ENCODE results near the gene PRKRIP1. TPM values are rescaled to one million over a fixed set of nuclear protein-coding genes. Genes with fewer than 3 reads are reported as not detected.
A peak's percentile ranks its signal among the peaks of the same experiment; 100 is the strongest.

PRKRIP1 gene
- total and polyA plus RNA-seq, 2 donors (not counting 1 experiment from before 2014, with no cell fraction given): 13.8 to 16.3 TPM

DNA sequence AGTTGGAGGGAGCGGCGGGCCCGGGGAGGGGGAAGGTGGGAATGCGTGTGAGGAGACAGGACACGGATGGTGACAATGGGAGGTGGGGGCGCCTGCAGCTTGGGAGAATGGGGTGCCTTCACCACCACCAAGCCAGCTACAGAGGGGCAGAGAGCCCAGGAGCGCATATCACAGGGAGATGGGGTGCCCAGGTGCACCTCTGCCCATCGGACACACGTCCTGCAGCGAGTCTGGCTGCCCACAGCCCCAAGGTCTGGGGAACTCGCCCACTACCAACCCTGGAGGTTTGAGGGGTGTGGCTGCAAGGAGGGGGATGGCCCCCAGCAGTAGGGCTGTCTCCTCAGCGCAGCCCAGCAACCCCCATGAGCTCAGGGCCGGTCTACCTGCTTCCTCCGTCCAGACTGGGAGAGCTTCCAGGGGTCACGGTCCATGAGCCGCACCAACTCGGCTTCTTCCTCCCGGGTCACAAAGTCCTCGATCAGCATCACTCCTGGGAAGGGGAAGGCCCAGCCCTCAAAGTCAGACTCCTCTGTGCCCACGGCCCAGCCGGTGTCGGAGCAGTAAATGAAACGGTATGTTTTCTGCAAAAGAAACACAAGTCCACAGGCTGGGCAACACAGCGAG lies 63.2 kb downstream of the PRKRIP1 start:
- Histone ChIP-seq H2AFZ (ENCODE audit: low read length) (no peak overlapping the region), H3K4me2 (ENCODE audit: extremely low read depth, insufficient read depth, low read length) (no peak overlapping the region), H3K27ac (ENCODE audit: insufficient read depth, low read length) (no peak overlapping the region), H4K20me1 (ENCODE audit: control insufficient read depth, extremely low read depth, insufficient read depth, low read length) (no peaks in the 10 kb centered on the region), H3K27me3 (ENCODE audit: control insufficient read depth, insufficient read depth, low read length) (no peaks in the 10 kb centered on the region), H3K9ac (ENCODE audit: insufficient read depth, low read length) (no peak overlapping the region), H3K4me1 (ENCODE audit: control insufficient read depth, extremely low read depth, insufficient read depth, low read length) (peaks cover 4% of the 10 kb centered on the region), H3K36me3 (ENCODE audit: control insufficient read depth, insufficient read depth, low read length) (peaks cover 6% of the 10 kb centered on the region), H3K9me3 (ENCODE audit: control insufficient read depth, insufficient read depth, low read depth, low read length) (no peaks in the 10 kb centered on the region), H3K4me3 (replicated peaks in 1 of 4; ENCODE audit: control extremely low read depth in 1 of 4, insufficient read depth in 1 of 4, low read depth in 3 of 4, low read length in 4 of 4) (no peak overlapping the region), H3K79me2 (ENCODE audit: control insufficient read depth, insufficient read depth, low read length) (peaks cover 11% of the 10 kb centered on the region)
- TF ChIP-seq CTCF (conservative IDR thresholded peaks at IDR 0.05 in 1 of 2, IDR thresholded peaks at IDR 0.05 in 1 of 2; ENCODE audit: low read depth in 1 of 2, low read length in 2 of 2) (no peak), EZH2 (IDR thresholded peaks at IDR 0.05; ENCODE audit: low read length, missing control alignments) (no peak)
- no peak for DNase-seq (ENCODE audit: low read depth in 2 of 2)

DNA sequence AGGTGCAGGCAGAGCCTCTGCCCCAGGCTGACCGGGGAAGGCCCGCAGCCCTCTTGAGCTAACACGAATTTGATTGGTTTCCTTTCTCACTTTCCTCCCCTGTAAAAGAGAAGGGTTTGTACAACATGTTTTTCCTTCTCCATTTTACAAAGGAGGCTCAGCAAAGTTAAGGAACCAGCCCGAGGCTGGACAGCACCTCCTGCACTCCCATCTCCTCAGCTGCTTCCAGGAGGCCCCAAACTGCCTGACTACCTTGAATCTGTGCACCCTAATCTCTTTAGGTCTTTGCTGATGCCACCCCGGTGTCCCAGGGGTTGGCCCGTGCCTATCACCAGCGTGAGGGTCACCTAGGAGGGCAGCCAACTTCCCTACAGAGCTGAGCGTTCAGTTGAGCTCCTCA lies 64.3 kb downstream of the PRKRIP1 start:
- Histone ChIP-seq H3K4me3 (replicated peaks in 1 of 4; ENCODE audit: control extremely low read depth in 1 of 4, insufficient read depth in 1 of 4, low read depth in 3 of 4, low read length in 4 of 4) (no peak overlapping the region), H3K4me1 (ENCODE audit: control insufficient read depth, extremely low read depth, insufficient read depth, low read length) (peaks cover 4% of the 10 kb centered on the region), H4K20me1 (ENCODE audit: control insufficient read depth, extremely low read depth, insufficient read depth, low read length) (no peaks in the 10 kb centered on the region), H3K9me3 (ENCODE audit: control insufficient read depth, insufficient read depth, low read depth, low read length) (no peaks in the 10 kb centered on the region), H2AFZ (ENCODE audit: low read length) (no peak overlapping the region), H3K4me2 (ENCODE audit: extremely low read depth, insufficient read depth, low read length) (no peak overlapping the region), H3K27ac (ENCODE audit: insufficient read depth, low read length) (no peak overlapping the region), H3K36me3 (ENCODE audit: control insufficient read depth, insufficient read depth, low read length) (peaks cover 6% of the 10 kb centered on the region), H3K27me3 (ENCODE audit: control insufficient read depth, insufficient read depth, low read length) (no peaks in the 10 kb centered on the region), H3K79me2 (ENCODE audit: control insufficient read depth, insufficient read depth, low read length) (peaks cover 13% of the 10 kb centered on the region), H3K9ac (ENCODE audit: insufficient read depth, low read length) (no peak overlapping the region)
- DNase-seq (ENCODE audit: low read depth in 2 of 2): no peak
- TF ChIP-seq EZH2 (IDR thresholded peaks at IDR 0.05; ENCODE audit: low read length, missing control alignments) (no peak), CTCF (conservative IDR thresholded peaks at IDR 0.05 in 1 of 2, IDR thresholded peaks at IDR 0.05 in 1 of 2; ENCODE audit: low read depth in 1 of 2, low read length in 2 of 2) (no peak)

GRCh38 chr7:102463841-102464576 lies 67.8 kb downstream of the PRKRIP1 start:
- no peak for DNase-seq (ENCODE audit: low read depth in 2 of 2)
- Histone ChIP-seq H3K27ac (ENCODE audit: insufficient read depth, low read length) (peak overlapping the region; percentile 72), H3K27me3 (ENCODE audit: control insufficient read depth, insufficient read depth, low read length) (no peaks in the 10 kb centered on the region), H3K9ac (ENCODE audit: insufficient read depth, low read length) (peak overlapping the region; percentile 87), H2AFZ (ENCODE audit: low read length) (peak overlapping the region; percentile 86), H3K9me3 (ENCODE audit: control insufficient read depth, insufficient read depth, low read depth, low read length) (no peaks in the 10 kb centered on the region), H3K36me3 (ENCODE audit: control insufficient read depth, insufficient read depth, low read length) (peaks cover 2% of the 10 kb centered on the region), H3K4me2 (ENCODE audit: extremely low read depth, insufficient read depth, low read length) (peak overlapping the region; percentile 100), H3K4me1 (ENCODE audit: control insufficient read depth, extremely low read depth, insufficient read depth, low read length) (peaks cover 9% of the 10 kb centered on the region), H4K20me1 (ENCODE audit: control insufficient read depth, extremely low read depth, insufficient read depth, low read length) (no peaks in the 10 kb centered on the region), H3K79me2 (ENCODE audit: control insufficient read depth, insufficient read depth, low read length) (peaks cover 17% of the 10 kb centered on the region), H3K4me3 (replicated peaks in 1 of 4; ENCODE audit: control extremely low read depth in 1 of 4, insufficient read depth in 1 of 4, low read depth in 3 of 4, low read length in 4 of 4) (peak overlapping the region; percentile 74 to 98 (median 86))
- TF ChIP-seq EZH2 (IDR thresholded peaks at IDR 0.05; ENCODE audit: low read length, missing control alignments): no peak
- TF ChIP-seq CTCF (conservative IDR thresholded peaks at IDR 0.05 in 1 of 2, IDR thresholded peaks at IDR 0.05 in 1 of 2; ENCODE audit: low read depth in 1 of 2, low read length in 2 of 2): no peak
